Hematopoietic multipotent progenitor cell (in vitro differentiated cells): ENCODE data around the gene SLIT3. TPM values are rescaled to one million over a fixed set of nuclear protein-coding genes. Genes with fewer than 3 reads are reported as not detected.
A peak's percentile ranks its signal among the peaks of the same experiment; 100 is the strongest.
"Not testable (repeated sequence)": the region's sequence is repeated elsewhere in the genome, so short reads cannot be mapped to it uniquely, and the experiment has no call there.

Source experiments
- DNase-seq, 3 donors: peaks; one replicate each; pipeline ENCODE4 v3.0.0-alpha.2; 2011 to 2015; ENCODE audit warnings: low read depth in 2 of 3, low spot score in 2 of 3
- total RNA-seq: library from RNA; depleted of rRNA; stranded (reverse); fragments of >200 nt; gene quantifications from one replicate; pipeline ENCODE4 v1.2.3, GENCODE V29; 2012

Gene SLIT3
- total RNA-seq, 1 donor: under 0.01 TPM

DNA sequence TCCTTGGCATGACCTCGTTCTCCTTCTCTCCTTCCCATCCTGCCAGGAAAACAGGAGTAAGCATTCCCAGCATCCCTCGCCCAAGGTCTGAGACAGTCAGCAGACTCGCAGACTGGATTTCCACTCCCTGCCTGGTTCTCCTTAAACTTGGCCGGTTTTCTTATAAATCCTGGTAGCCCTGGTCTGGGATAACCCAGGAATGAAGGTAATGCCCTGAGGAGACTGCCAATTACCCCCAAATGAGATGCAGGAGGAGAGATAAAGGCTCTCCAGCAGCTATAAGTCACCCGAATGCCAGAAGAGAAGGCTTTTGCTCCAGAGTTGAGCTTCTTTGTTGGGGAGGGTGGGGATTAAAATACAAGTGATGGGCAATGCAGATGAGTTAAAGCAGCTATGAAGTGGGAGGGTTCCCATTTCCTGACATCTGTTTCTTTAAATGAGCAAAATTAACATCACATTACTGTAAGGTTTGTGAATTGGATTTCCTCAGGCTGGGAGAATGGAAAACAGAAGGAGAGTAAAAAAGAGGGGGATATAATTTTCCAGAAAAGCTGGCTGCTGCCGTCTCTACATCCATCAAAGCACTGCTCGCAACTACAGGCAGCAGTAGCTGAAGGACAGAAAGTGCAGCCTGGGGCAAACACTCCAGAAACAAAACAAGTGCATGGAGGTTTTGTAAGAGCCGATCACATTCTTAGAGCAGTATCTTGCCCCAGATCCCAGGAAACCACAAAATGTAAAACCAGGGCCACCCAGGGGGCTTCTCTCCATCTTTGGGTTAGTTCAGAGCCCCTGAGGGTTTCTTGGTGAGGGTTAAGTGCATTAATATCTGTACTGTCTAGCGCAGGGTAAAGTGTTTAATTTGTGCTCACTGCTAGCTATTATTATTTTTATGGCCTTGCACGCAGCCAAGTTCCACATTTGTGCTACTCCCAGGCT is 544.2 kb downstream of the SLIT3 start:
- no peak for DNase-seq

- no peak for DNase-seq
Observed at GRCh38 chr5:168755548-168756093, 545.3 kb downstream of the SLIT3 start.

- no peak for DNase-seq
Observed at GRCh38 chr5:168753691-168754254, 547.2 kb downstream of the SLIT3 start.

DNA sequence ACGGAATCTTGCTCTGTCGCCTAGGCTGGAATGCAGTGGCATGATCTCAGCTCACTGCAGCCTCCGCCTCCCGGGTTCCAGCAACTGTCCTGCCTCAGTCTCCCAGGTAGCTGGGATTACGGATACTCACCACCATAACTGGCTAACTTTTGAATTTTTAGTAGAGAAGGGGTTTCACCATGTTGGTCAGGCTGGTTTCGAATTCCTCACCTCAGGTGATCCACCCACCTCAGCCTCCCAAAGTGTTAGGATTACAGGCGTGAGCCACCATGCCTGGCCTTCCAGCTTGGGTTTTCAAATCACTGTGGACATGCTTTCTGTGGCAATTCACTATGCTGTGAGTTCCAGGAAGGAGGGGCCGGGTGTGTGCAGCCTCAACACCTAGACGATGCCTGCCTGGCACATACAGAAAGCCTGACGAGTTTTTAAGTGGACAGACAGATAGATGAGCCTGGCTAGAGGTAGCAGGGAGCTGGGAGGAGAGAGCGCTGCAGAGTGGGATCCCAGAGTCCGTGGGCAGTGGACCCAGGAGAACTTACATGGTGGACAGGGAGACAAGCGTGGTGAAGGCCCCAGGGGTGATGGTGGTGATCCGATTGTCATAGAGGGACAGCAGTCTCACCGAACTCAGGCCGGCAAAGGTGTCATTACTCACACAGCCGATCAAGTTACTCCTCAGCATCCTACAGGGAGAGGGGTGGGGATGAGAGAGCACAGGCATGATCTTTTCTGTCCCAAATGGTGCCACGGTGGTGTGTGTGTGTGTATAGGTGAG is 548.3 kb downstream of the SLIT3 start:
- no peak for DNase-seq

DNA sequence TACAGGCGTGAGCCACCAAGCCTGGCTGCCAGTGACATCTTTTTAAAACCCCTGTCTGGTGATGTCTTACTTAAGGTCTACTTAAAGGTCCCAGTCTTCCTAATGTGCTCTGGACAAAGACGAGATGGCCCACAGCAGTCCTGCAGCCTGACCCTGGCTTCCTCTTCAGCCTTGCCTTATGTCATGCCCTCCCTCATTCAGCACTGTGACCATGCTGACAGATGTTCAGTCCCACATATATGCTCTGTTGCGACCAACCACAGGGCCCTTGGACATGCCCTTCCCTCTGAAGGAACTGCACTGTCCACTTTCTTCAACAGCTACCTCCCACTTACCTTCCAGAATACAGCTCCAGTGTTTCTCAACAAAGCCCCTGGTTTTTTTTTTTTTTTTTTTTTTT is 548.9 kb downstream of the SLIT3 start:
- DNase-seq: no peak

GRCh38 chr5:168750926-168751325 is 550.0 kb downstream of the SLIT3 start:
- DNase-seq: no peak

DNA sequence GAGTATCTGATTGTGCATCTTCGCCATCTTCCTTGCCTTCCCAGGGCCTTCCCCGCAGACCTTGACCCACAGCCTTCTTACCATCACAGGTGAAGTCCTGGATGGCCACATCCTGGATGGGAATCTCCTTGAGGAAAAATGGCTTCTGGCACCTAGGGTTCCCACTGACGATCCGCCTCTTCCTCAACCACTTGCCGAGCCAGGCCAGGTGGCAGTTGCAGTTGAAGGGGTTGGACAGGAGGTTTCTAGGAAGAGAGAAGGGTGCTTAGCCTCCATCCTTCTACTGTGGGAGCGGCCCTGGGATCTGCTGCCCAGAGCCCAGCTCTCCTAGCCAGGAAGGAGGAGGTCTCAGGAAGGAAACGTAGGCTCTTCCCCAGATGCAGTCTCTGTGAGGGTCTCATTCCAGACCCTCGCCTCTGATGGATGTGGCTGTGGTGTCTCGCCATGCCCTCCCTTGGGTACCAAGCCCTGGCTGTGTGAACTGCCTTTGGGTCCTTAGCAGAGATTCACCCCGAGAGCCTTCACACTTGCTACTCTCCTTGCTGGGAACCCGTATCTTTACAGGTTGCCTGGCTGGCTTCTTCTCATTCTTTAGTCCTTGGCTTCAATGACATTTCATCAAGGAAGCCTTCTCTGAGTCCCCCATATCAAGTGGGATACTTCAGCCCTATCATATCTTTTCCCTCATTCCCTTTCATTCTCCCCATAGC is 551.4 kb downstream of the SLIT3 start:
- DNase-seq: no peak

GRCh38 chr5:168747987-168748777 is 552.8 kb downstream of the SLIT3 start:
- DNase-seq: peak in 2 of 3 donors; percentile 30 to 67

- no peak for DNase-seq
Observed at GRCh38 chr5:168746893-168747640, 553.9 kb downstream of the SLIT3 start.

- DNase-seq: not testable (repeated sequence)
Observed at GRCh38 chr5:168746126-168746892, 554.6 kb downstream of the SLIT3 start.

GRCh38 chr5:168743617-168744016 is 557.3 kb downstream of the SLIT3 start:
- DNase-seq: no peak

GRCh38 chr5:168742311-168742710 is 558.6 kb downstream of the SLIT3 start:
- not testable (repeated sequence) for DNase-seq

DNA sequence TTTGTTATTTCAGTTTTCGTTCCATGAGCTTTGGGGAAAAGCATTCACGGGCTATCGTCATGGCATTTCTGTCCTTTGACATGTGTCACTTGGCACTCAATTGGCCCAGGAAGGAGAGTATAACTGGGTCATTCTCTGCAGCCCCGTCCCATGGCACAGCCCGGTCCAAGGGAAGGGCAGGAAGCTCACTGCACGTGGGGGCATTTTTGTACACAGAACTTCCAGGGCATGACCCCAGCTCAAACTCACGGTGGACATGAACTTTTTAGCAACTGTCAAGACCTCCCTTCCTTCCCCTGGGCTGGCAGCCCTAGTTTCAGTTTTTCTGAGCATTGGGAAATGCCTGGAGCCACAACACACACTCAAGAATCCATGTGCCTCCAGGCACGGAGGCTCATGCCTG is 560.1 kb downstream of the SLIT3 start:
- no peak for DNase-seq

DNA sequence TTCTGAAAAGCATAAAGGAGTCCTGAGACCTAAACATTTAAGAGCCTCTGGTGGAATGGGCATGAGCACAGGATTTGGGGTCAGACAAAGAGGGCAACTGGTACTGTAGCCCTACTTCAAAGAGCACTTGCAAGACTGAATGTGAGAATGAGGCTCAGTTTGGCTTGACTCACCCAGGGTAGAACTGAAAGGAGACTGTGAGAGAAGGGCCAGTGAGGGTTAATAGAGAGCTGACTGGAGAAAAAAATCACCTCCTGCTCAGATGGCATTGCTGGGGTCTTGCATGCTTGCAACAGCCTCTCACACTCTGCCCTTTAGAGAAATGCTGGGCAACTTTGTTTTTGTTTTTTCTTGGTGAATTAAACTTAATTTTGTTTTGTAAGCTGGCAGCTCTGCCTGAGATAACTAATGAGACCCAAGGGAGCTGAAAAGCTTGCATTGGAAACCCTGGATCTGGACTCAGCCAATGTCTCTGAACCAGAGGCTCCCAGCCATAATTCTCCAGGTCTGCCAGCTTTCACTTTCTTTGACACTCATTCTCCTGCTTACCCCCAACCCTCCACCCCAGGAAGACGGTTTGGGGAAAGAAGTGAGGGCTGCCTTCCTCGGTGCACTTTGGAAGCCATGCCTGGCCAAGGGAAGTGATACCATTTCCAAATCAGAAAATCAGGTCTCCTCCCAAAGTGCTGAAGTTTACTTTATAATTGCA is 560.7 kb downstream of the SLIT3 start:
- no peak for DNase-seq

- DNase-seq: no peak
Observed at GRCh38 chr5:168737066-168737465, 563.9 kb downstream of the SLIT3 start.

DNA sequence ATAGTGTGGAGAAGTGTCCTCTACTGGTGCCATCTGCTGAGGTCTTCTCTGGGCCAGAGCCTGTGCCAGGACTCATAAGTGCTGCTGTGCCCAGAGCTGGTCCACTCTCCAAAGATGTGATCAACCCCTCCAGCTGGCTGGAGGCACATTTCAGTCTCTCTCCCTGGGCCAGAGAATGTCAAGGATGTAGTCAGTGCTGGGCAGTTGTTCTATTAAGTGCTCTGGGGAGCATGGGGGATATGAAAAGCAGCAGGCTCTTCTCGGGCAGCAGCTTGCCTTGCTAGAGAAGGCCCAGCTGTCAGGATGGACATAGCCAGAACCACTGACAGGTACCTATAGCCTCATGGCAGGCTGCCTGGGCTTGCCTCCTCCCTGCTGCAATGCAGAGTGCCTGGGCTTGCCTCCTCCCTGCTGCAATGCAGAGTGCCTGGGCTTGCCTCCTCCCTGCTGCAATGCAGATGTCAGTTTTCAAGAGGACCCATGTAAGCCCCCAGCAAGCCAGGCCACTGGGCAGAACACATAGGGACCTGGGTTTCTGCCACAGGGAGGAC is 564.6 kb downstream of the SLIT3 start:
- DNase-seq: no peak

GRCh38 chr5:168734620-168735300 is 566.2 kb downstream of the SLIT3 start:
- no peak for DNase-seq
